ENCODE data around the gene DPF3. TPM values are rescaled to one million over a fixed set of nuclear protein-coding genes. Genes with fewer than 3 reads are reported as not detected.

DPF3 gene
- total RNA-seq, 2 experiments from 2014 or later: 0.27 to 0.31 TPM

GRCh38 chr14:72610831-72611200, 283.1 kb downstream of the DPF3 start:
- no peak overlapping the region for H3K27ac Mint-ChIP-seq
- Histone ChIP-seq H3K36me3 (ENCODE audit: insufficient read depth, low read length) (no peaks in the 10 kb centered on the region), H3K27me3 (ENCODE audit: control insufficient read depth in 1 of 2, insufficient read depth in 2 of 2, low read length in 2 of 2) (no peaks in the 10 kb centered on the region), H3K9me3 (ENCODE audit: control insufficient read depth in 1 of 2, insufficient read depth in 1 of 2, low read length in 2 of 2) (peaks cover 0 to 6% of the 10 kb centered on the region in 2 experiments), H3K27ac (ENCODE audit: low read depth in 1 of 2, low read length in 2 of 2) (no peak overlapping the region), H3K4me3 (ENCODE audit: low read length) (no peak overlapping the region), H3K4me1 (ENCODE audit: insufficient read depth, low read length) (no peaks in the 10 kb centered on the region)
- H3K9me3 Mint-ChIP-seq: no peaks in the 10 kb centered on the region
- intact Hi-C loops (cut with DNase I, micrococcal nuclease): no loop called here
- no peaks in the 10 kb centered on the region for H3K27me3 Mint-ChIP-seq
- H3K4me3 Mint-ChIP-seq: no peak overlapping the region
- no peaks in the 10 kb centered on the region for H3K4me1 Mint-ChIP-seq (ENCODE audit: low read depth)
- ChIA-PET CTCF (no interaction called here), POLR2A (no interaction called here)
- TF ChIP-seq CTCF (IDR thresholded peaks at IDR 0.05): no peak
- ATAC-seq (ENCODE audit: poor library complexity): no peak
- DNase-seq: no peak
- H3K36me3 Mint-ChIP-seq (ENCODE audit: low read depth): no peaks in the 10 kb centered on the region

GRCh38 chr14:72610096-72610830, 283.6 kb downstream of the DPF3 start:
- Histone ChIP-seq H3K4me3 (ENCODE audit: low read length) (no peak overlapping the region), H3K27me3 (ENCODE audit: control insufficient read depth in 1 of 2, insufficient read depth in 2 of 2, low read length in 2 of 2) (no peaks in the 10 kb centered on the region), H3K4me1 (ENCODE audit: insufficient read depth, low read length) (no peaks in the 10 kb centered on the region), H3K9me3 (ENCODE audit: control insufficient read depth in 1 of 2, insufficient read depth in 1 of 2, low read length in 2 of 2) (peaks cover 0 to 6% of the 10 kb centered on the region in 2 experiments), H3K27ac (ENCODE audit: low read depth in 1 of 2, low read length in 2 of 2) (no peak overlapping the region), H3K36me3 (ENCODE audit: insufficient read depth, low read length) (no peaks in the 10 kb centered on the region)
- no peak overlapping the region for H3K4me3 Mint-ChIP-seq
- no peak for TF ChIP-seq CTCF (IDR thresholded peaks at IDR 0.05)
- ATAC-seq (ENCODE audit: poor library complexity) (no peak), DNase-seq (no peak)
- H3K9me3 Mint-ChIP-seq: no peaks in the 10 kb centered on the region
- no peaks in the 10 kb centered on the region for H3K27me3 Mint-ChIP-seq
- intact Hi-C loops (cut with DNase I, micrococcal nuclease): no loop called here
- ChIA-PET POLR2A (interaction anchor here (0.6 kb wide), 1 partner anchor 101 kb away, joined by 4 read pairs; no protein-coding TSS in a partner anchor), CTCF (no interaction called here)
- H3K4me1 Mint-ChIP-seq (ENCODE audit: low read depth): no peaks in the 10 kb centered on the region
- no peaks in the 10 kb centered on the region for H3K36me3 Mint-ChIP-seq (ENCODE audit: low read depth)
- no peak overlapping the region for H3K27ac Mint-ChIP-seq

GRCh38 chr14:72609205-72609916, 284.5 kb downstream of the DPF3 start:
- H3K4me3 Mint-ChIP-seq: no peak overlapping the region
- H3K4me1 Mint-ChIP-seq (ENCODE audit: low read depth): no peaks in the 10 kb centered on the region
- no peak overlapping the region for H3K27ac Mint-ChIP-seq
- H3K4me3 ChIP-seq (ENCODE audit: low read length): no peak overlapping the region
- no peak for ATAC-seq (ENCODE audit: poor library complexity)
- no peaks in the 10 kb centered on the region for H3K9me3 Mint-ChIP-seq
- no peaks in the 10 kb centered on the region for H3K4me1 ChIP-seq (ENCODE audit: insufficient read depth, low read length)
- CTCF ChIA-PET: no interaction called here
- no peaks in the 10 kb centered on the region for H3K36me3 Mint-ChIP-seq (ENCODE audit: low read depth)
- no peaks in the 10 kb centered on the region for H3K27me3 Mint-ChIP-seq
- no peaks in the 10 kb centered on the region for H3K36me3 ChIP-seq (ENCODE audit: insufficient read depth, low read length)
- intact Hi-C loops (cut with DNase I, micrococcal nuclease): no loop called here
- POLR2A ChIA-PET: no interaction called here
- no peak overlapping the region for H3K27ac ChIP-seq (ENCODE audit: low read depth in 1 of 2, low read length in 2 of 2)
- peaks cover 0 to 3% of the 10 kb centered on the region in 2 experiments for H3K27me3 ChIP-seq (ENCODE audit: control insufficient read depth in 1 of 2, insufficient read depth in 2 of 2, low read length in 2 of 2)
- DNase-seq: no peak
- H3K9me3 ChIP-seq (ENCODE audit: control insufficient read depth in 1 of 2, insufficient read depth in 1 of 2, low read length in 2 of 2): peaks cover 0 to 6% of the 10 kb centered on the region in 2 experiments
- no peak for TF ChIP-seq CTCF (IDR thresholded peaks at IDR 0.05)
